CD4-positive, alpha-beta T cell treated with Interferon alpha-2 for 1 hour (primary cell): ENCODE data around the gene LY6G5C.

Experiments
- DNase-seq, 2 donors: peaks; one replicate each; pipeline ENCODE4 v3.0.0-alpha.2; 2020 to 2022

LY6G5C gene

GRCh38 chr6:31662124-31662723 lies 18.6 kb downstream of the LY6G5C start:
- no peak for DNase-seq

- DNase-seq = no peak
These were observed 19.4 kb downstream of the LY6G5C start for GRCh38 chr6:31661262-31662123.

GRCh38 chr6:31660381-31661261 lies 20.2 kb downstream of the LY6G5C start, which contains the start of gene C6orf47:
C6orf47 (minus strand) TSS chr6:31660778; CDS start chr6:31659947, 831 bp downstream.
- peak; percentile 71 to 81 for DNase-seq

DNA sequence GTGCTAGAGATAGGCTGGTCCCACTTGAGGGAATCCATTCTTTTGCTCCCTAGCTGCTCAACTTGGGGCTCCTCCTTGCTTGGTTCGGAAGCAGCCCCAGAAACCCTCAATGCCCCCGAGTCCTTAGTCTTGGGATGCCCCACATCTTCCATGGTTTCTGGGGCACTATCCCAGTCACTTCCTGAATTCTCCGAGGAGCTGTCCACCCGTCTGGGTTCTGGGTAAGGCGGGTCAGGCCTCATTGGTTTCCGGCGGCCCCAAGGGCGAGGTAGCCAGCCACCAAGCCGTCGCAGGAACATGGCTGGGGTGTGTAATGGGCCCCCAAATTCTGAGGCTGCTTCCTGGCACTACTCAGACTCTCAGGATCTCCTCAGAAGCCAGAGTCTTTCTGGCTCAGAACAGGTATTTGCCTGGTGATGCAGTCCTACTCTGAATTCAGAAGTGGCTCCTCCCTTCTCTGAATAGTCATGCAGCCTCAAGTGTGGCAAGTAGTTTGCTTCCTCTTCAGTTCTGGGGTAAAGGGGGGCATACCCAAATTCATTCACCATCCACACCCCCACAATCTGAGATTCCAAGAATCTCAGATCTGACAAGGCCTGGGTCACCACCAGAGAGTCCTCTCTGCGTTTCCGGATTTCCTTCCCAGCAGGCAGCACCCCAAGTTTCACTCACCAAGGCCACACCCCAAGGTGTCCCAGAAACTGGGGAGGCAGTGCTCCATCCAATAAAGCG lies 21.1 kb downstream of the LY6G5C start:
- peak; percentile 18 to 60 for DNase-seq

DNA sequence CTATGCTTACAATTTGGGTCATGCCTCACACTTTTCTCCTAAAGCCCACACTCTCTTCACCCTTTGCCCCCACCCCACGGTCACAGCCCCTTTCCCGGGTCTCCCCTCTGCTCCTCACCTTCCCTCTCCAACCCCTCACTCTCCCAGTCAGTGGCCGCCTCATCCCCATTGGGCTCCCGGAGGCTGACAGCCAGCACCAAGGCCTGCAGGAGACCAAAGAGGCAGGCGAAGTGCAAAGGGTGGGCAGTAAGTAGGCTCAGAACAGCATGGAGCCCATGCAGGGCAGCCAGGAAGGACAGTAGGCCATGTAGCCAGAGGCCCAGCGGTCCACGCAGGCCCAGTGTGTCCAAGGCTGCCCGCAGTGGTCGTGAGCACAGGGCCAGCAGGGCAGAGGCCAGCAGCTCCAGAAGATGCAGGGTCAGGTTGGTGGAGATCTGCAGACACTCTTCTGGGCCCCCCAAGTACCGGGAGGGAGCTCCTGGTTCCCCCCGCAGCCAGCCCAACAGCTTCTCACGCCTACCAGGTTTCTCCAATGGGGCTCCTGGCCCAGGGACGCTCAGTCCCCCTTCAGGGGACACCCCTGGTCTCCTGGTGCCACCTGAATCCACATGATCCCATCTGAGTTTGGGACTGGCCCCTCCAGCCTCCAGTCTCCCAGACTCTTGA lies 21.8 kb downstream of the LY6G5C start:
- DNase-seq = no peak

GRCh38 chr6:31658158-31658688 lies 22.6 kb downstream of the LY6G5C start:
- DNase-seq = no peak

DNA sequence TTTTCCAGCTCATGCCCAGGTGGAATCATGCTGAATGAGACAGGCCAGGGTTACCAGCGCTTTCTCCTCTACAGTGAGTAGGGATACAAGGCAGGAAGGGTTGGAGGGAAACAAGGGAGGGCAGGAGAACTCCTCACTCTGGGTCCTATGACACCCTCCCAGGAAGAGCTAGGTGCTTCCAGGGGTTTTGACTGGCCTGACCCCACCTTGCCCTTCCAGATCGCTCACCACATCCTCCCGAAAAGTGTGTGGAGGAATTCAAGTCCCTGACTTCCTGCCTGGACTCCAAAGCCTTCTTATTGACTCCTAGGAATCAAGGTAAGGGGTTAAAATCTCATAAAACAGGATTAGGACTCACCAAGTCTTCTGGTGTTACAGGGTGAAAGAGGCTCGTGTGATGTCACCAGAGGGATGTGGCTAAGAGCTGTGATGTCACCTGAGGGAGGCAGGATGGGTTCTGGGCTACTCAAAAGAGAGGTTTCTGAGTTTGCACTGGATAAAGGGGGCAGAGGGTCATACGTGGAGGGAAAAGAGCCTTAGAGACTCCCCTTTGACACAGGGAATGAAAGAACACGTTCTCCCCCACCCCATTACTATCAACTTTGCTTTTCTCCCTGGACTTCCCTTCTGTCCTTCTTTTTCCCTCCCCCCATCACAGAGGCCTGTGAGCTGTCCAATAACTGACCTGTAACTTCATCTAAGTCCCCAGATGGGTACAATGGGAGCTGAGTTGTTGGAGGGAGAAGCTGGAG lies 23.3 kb downstream of the LY6G5C start:
- DNase-seq = peak in 1 of 2 donors; percentile 42

- no peak for DNase-seq
These were observed 25.3 kb downstream of the LY6G5C start, which contains the start of gene APOM for GRCh38 chr6:31655349-31656237. APOM (plus strand) TSS chr6:31655894; CDS start chr6:31655967, 73 bp downstream.

DNA sequence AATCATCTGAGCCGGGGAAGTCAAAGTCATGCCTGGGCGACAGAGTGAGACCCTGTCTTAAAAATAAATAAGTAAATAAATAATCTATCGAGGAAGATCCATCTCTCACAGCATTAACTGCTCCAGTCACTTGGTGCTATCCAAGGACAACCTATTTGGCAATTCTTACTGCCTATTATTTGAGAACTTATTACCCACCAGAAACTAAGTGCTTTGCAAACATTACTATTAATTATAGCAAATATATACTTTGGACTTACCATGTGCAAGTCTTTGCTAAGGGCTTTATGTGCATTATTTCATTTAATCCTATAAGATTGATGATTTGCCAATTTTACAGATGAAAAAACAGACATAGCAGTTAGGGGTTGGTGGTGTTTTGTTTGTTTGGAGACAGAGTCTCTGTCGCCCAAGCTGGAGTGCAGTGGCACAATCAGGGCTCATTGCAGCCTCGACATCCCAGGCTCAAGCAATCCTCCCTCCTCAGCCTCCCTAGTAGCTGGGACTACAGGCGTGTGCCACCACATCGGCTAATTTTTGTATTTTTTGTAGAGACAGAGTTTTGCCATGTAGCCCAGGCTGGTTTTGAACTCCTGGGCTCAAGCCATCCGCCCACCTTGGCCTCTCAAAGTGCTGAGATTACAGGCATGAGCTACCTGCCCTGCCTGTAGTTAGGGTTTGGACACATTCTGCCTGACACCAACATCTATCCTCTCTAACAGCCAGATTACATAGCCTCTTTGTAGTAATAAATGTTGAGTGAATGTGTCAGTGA lies 26.1 kb downstream of the LY6G5C start:
- DNase-seq = no peak

DNA sequence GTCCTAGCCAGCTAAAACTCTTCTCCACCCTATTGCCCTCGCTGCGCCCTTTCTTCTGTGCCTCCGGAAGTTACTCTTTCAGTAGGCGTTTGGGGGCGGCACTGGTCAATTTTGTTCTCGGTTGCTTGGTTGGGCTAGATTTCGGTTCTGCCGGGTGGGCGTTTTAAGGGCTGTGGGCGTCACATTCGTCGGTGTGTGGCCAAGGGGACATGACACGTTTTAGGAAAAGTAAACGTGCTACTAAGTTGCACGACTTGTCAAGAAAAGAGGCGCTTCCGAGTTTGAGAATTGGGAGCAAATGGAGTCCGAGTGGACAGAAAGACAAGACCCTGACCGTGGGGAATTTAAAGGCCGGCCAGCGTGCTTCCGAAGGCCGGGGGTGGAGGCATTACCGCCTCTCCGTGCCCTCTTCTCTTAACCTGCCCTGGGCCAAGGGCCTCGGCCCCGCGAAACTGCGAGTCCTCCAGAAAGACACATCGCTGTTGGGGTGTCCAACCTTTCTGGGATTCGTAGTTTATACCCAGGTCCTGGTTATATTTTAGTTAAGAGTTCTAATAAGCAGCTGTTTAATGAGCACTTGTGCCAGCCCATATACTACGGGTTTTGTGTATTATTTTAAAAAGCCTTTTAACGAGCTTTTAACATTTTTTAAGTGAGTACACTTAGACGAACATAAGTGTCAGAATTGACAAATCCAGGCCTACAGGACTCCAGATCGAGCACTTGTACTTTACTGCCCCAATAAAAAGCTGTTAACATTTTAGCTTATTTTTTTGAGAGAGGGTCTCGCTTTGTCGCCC lies 27.7 kb downstream of the LY6G5C start:
- peak in 1 of 2 donors; percentile 90 for DNase-seq

DNA sequence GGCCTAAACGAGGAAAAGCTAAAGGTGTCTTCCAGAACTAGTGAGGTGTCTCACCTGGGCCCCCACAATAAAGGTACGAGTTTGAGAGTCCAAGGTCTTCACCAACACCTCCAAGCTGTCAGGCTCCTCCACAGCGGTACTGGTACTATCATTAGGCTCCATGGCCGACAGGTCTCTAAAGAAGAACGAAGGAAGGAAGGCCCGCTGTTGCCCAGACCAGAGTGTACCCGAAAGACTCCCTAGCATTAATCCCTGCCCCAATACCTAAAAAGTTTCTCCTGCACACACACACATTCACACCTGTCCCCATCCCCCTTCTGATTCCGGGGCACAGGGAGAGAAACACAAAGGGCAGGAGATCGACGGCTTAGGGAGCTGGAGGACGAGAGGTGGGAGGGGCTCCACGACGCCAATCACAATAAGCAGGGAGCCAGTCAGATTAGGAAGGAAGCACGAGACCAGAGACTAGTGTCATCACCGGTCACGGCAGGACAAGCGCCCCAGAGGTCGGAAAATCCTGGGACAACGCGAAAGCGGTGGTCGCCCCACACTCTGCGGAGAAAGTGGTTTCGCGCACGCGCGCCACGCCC lies 29.2 kb downstream of the LY6G5C start:
- DNase-seq = no peak

DNA sequence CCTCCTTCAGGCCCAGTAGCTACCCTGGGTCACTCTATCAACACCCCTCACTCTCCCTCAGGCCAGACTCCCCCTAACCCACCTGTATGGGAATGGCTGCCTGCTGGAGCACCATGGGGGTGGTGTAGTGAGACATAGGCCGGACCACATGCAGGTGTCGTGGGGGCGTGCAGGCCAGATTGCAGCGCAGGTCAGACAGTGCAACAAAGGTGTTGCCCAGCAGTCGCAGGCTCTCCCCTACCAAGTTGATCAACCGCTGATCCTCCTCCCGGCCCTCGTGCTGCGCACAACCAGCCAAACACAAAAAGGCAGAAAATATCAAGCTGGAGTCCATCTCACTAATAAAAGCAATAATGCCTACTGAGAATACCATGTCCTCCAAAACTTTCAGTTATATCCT lies 35.5 kb downstream of the LY6G5C start:
- no peak for DNase-seq

GRCh38 chr6:31643818-31644454 lies 36.9 kb downstream of the LY6G5C start:
- DNase-seq = no peak

DNA sequence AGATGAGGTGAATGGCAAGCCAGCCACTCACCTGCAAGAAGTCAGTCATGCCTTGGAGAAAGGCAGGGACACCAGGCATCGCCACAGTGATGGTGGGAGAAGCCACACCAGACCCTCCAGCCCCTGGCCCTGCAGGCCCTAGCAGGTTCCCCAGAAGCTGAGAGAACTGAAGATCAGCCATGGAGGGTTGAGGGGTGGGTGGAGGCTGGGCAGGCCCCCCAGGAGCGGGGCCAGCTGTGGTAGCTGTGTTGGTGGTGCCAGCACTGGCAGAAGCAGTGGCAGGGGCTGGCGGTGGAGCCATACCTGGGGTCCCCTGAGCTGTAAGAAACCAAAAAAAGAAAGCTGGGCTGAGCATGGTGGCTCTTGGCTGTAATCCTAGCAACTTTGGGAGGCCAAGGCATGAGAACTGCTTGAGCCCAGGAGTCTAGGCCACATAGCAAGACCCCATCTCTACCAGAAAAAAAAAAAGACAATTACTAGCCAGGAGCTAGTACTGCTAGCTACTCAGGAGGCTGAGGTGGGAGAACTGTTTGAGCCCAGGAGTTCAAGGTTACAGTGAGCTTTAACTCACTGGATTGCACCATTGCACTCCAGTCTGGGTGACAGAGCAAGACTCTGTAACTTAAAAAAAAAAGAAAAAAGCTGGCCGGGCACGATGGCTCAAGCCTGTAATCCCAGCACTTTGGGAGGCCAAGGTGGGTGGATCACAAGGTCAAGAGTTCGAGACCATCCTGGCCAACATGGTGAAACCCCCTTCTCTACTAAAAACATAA lies 37.9 kb downstream of the LY6G5C start:
- DNase-seq = no peak

- no peak for DNase-seq
These were observed 39.5 kb downstream of the LY6G5C start for GRCh38 chr6:31641370-31641769.

DNA sequence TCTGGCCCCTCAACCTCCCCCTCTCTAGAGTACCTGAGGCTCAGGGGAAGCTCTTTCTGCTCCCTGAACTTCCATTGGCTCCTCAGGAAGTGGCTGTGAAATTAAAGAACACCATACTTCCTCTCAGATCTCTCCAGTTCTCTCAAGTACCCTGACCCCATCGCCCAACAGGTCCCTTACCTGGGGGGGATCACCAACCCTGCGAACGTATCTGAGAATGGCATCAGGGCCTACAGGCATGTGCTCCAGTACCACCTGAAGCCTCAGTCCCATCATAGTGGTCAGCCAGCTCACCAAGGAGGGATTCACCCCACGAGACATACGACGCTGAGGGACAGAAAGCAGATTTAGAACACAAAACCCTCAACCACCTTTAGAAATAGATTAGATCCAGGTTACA lies 40.3 kb downstream of the LY6G5C start:
- DNase-seq = no peak
